IPS DF 6.9 (cell line): ENCODE results near the gene SPSB1.

Source experiments
- DNase-seq: peaks from one replicate; pipeline ENCODE4 v3.0.0-alpha.2; 2013; ENCODE audit warnings: low read depth, low spot score
- H3K27ac ChIP-seq: one replicate; pipeline ENCODE4 v1.5.1; 2013; ENCODE audit warnings: low read length, control low read depth
- H3K27me3 ChIP-seq: 2 replicates; pipeline ENCODE4 v1.6.1; 2013; ENCODE audit warnings: mild to moderate bottlenecking, low read length; ENCODE audit not compliant: control insufficient read depth, insufficient read depth
- H3K36me3 ChIP-seq: 2 replicates; pipeline ENCODE4 v1.6.1; 2013; ENCODE audit warnings: low read length; ENCODE audit not compliant: control insufficient read depth, insufficient read depth
- H3K4me1 ChIP-seq: 2 replicates; pipeline ENCODE4 v1.6.1; 2013; ENCODE audit warnings: low read length; ENCODE audit not compliant: control insufficient read depth, insufficient read depth
- H3K4me3 ChIP-seq: 2 replicates; pipeline ENCODE4 v1.5.1; 2013; ENCODE audit warnings: mild to moderate bottlenecking, low read length
- H3K9me3 ChIP-seq: 2 replicates; pipeline ENCODE4 v1.6.1; 2013; ENCODE audit warnings: low read length, inconsistent platforms; ENCODE audit not compliant: control insufficient read depth, insufficient read depth
- WGBS: extraction: QIAGEN DNeasy Blood & Tissue Kit; methylation state at CpG from one replicate; pipeline ENCODE4 v1.1.7; 2013; ENCODE audit warnings: mixed read lengths, missing lambda C conversion rate; ENCODE audit not compliant: insufficient read length, insufficient coverage; 5-methylcytosine and 5-hydroxymethylcytosine counted together

SPSB1 gene

GRCh38 chr1:9312168-9312720 is 19.6 kb downstream of the SPSB1 start:
- WGBS, result no CpG with 5 or more reads among the region's 18 CpGs
- Histone ChIP-seq H3K36me3 (no peaks in the 10 kb centered on the region), H3K4me1 (no peaks in the 10 kb centered on the region), H3K4me3 (no peak overlapping the region), H3K27me3 (no peaks in the 10 kb centered on the region), H3K9me3 (no peaks in the 10 kb centered on the region), H3K27ac (no peak overlapping the region)
- DNase-seq, result no peak

- Histone ChIP-seq H3K27me3 (no peaks in the 10 kb centered on the region), H3K27ac (no peak overlapping the region), H3K36me3 (no peaks in the 10 kb centered on the region), H3K4me1 (no peaks in the 10 kb centered on the region), H3K4me3 (no peak overlapping the region), H3K9me3 (no peaks in the 10 kb centered on the region)
- DNase-seq, result no peak
- no CpG with 5 or more reads among the region's 11 CpGs for WGBS
Observed at GRCh38 chr1:9313576-9313975, 20.9 kb downstream of the SPSB1 start.

GRCh38 chr1:9314111-9314510 is 21.4 kb downstream of the SPSB1 start:
- Histone ChIP-seq H3K27me3 (no peaks in the 10 kb centered on the region), H3K36me3 (no peaks in the 10 kb centered on the region), H3K4me1 (peaks cover under 1% of the 10 kb centered on the region; the same call in 1 of the 2 replicates), H3K9me3 (no peaks in the 10 kb centered on the region), H3K27ac (no peak overlapping the region), H3K4me3 (no peak overlapping the region)
- WGBS, result no CpG with 5 or more reads among the region's 8 CpGs
- DNase-seq, result no peak

GRCh38 chr1:9314711-9315379 is 22.2 kb downstream of the SPSB1 start:
- WGBS, result no CpG with 5 or more reads among the region's 11 CpGs
- no peak overlapping the region for H3K27ac ChIP-seq
- no peaks in the 10 kb centered on the region for H3K36me3 ChIP-seq
- no peaks in the 10 kb centered on the region for H3K27me3 ChIP-seq
- no peak overlapping the region for H3K4me3 ChIP-seq
- H3K4me1 ChIP-seq, result peaks cover 8% of the 10 kb centered on the region
- no peaks in the 10 kb centered on the region for H3K9me3 ChIP-seq
- DNase-seq, result no peak

GRCh38 chr1:9315411-9316079 is 22.9 kb downstream of the SPSB1 start:
- H3K4me1 ChIP-seq, result peaks cover 12% of the 10 kb centered on the region

GRCh38 chr1:9316080-9316444 is 23.4 kb downstream of the SPSB1 start:
- Histone ChIP-seq H3K27me3 (no peaks in the 10 kb centered on the region), H3K27ac (no peak overlapping the region), H3K9me3 (no peaks in the 10 kb centered on the region), H3K4me3 (no peak overlapping the region), H3K4me1 (peaks cover 15% of the 10 kb centered on the region), H3K36me3 (no peaks in the 10 kb centered on the region)
- DNase-seq, result no peak
- WGBS, result no CpG with 5 or more reads among the region's 7 CpGs

More at GRCh38 chr1:9315411-9316079, 22.9 kb downstream of the SPSB1 start:
- Histone ChIP-seq H3K27me3 (no peaks in the 10 kb centered on the region), H3K9me3 (no peaks in the 10 kb centered on the region), H3K27ac (no peak overlapping the region), H3K4me3 (no peak overlapping the region), H3K36me3 (no peaks in the 10 kb centered on the region)
- no CpG with 5 or more reads among the region's 20 CpGs for WGBS
- DNase-seq, result no peak

- Histone ChIP-seq H3K4me1 (peaks cover 18% of the 10 kb centered on the region), H3K27ac (no peak overlapping the region), H3K4me3 (no peak overlapping the region), H3K36me3 (no peaks in the 10 kb centered on the region), H3K27me3 (no peaks in the 10 kb centered on the region), H3K9me3 (no peaks in the 10 kb centered on the region)
- DNase-seq, result no peak
- WGBS, result no CpG with 5 or more reads among the region's 24 CpGs
Observed at GRCh38 chr1:9316512-9316911, 23.8 kb downstream of the SPSB1 start.

GRCh38 chr1:9317072-9317471 is 24.4 kb downstream of the SPSB1 start:
- H3K4me1 ChIP-seq, result peaks cover 18% of the 10 kb centered on the region
- no peak overlapping the region for H3K27ac ChIP-seq

GRCh38 chr1:9317591-9318417 is 25.1 kb downstream of the SPSB1 start:
- DNase-seq, result no peak
- Histone ChIP-seq H3K27ac (no peak overlapping the region), H3K4me1 (peaks cover 18% of the 10 kb centered on the region), H3K9me3 (no peaks in the 10 kb centered on the region), H3K36me3 (no peaks in the 10 kb centered on the region), H3K4me3 (no peak overlapping the region), H3K27me3 (no peaks in the 10 kb centered on the region)
- no CpG with 5 or more reads among the region's 28 CpGs for WGBS

More at GRCh38 chr1:9317072-9317471, 24.4 kb downstream of the SPSB1 start:
- H3K27me3 ChIP-seq, result no peaks in the 10 kb centered on the region
- H3K36me3 ChIP-seq, result no peaks in the 10 kb centered on the region
- no peak for DNase-seq
- WGBS, result no CpG with 5 or more reads among the region's 7 CpGs
- H3K4me3 ChIP-seq, result no peak overlapping the region
- H3K9me3 ChIP-seq, result no peaks in the 10 kb centered on the region

- no peak for DNase-seq
- Histone ChIP-seq H3K36me3 (no peaks in the 10 kb centered on the region), H3K9me3 (no peaks in the 10 kb centered on the region), H3K27me3 (no peaks in the 10 kb centered on the region), H3K27ac (no peak overlapping the region), H3K4me1 (peaks cover 18% of the 10 kb centered on the region), H3K4me3 (no peak overlapping the region)
- WGBS, result no CpG with 5 or more reads among the region's 20 CpGs
Observed at GRCh38 chr1:9319208-9319788, 26.6 kb downstream of the SPSB1 start.
